Activated CD8-positive, alpha-beta memory T cell treated with anti-CD3 and anti-CD28 coated beads, Interleukin-2, amount 50 U/mL, for 1 hour (primary cell): ENCODE data around the gene RTP5.
A peak's percentile ranks its signal among the peaks of the same experiment; 100 is the strongest.
"Not testable (repeated sequence)": the region's sequence is repeated elsewhere in the genome, so short reads cannot be mapped to it uniquely, and the experiment has no call there.

Experiments
- DNase-seq: peaks from one replicate; pipeline ENCODE4 v3.0.0-alpha.2; 2020; ENCODE audit errors: extremely low read depth

RTP5 gene

GRCh38 chr2:241870611-241871537 is 1.3 kb downstream of the RTP5 start:
- peak; percentile 31 for DNase-seq

GRCh38 chr2:241871538-241872312 is 2.2 kb downstream of the RTP5 start:
- DNase-seq: no peak

GRCh38 chr2:241872313-241872642 is 2.7 kb downstream of the RTP5 start:
- no peak for DNase-seq

GRCh38 chr2:241873081-241873802 is 3.7 kb downstream of the RTP5 start:
- DNase-seq: no peak

- DNase-seq: no peak
Observed at GRCh38 chr2:241873803-241874110, 4.2 kb downstream of the RTP5 start.

- no peak for DNase-seq
Observed at GRCh38 chr2:241874277-241874925, 4.9 kb downstream of the RTP5 start.

GRCh38 chr2:241875754-241876527 is 6.4 kb downstream of the RTP5 start:
- DNase-seq: not testable (repeated sequence)

GRCh38 chr2:241876528-241877196 is 7.1 kb downstream of the RTP5 start:
- no peak for DNase-seq

- no peak for DNase-seq
Observed at GRCh38 chr2:241877197-241877685, 7.7 kb downstream of the RTP5 start.

- DNase-seq: no peak
Observed at GRCh38 chr2:241877989-241878970, 8.8 kb downstream of the RTP5 start.

- DNase-seq: no peak
Observed at GRCh38 chr2:241879326-241879725, 9.8 kb downstream of the RTP5 start.

- DNase-seq: no peak
Observed at GRCh38 chr2:241880311-241881073, 11.0 kb downstream of the RTP5 start.

- no peak for DNase-seq
Observed at GRCh38 chr2:241882091-241882625, 12.6 kb downstream of the RTP5 start.

- no peak for DNase-seq
Observed at GRCh38 chr2:241884951-241885290, 15.4 kb downstream of the RTP5 start.

GRCh38 chr2:241885291-241885945 is 15.9 kb downstream of the RTP5 start:
- no peak for DNase-seq

GRCh38 chr2:241885946-241886643 is 16.6 kb downstream of the RTP5 start:
- DNase-seq: no peak

- DNase-seq: no peak
Observed at GRCh38 chr2:241886840-241887447, 17.4 kb downstream of the RTP5 start.
